ENCODE measurements around the gene CFAP74.
"Not testable (repeated sequence)": the region's sequence is repeated elsewhere in the genome, so short reads cannot be mapped to it uniquely, and the experiment has no call there.

CFAP74 gene

GRCh38 chr1:1943834-1944570 lies 59.6 kb downstream of the CFAP74 start:
- no peak overlapping the region for H3K27ac Mint-ChIP-seq
- no peaks in the 10 kb centered on the region for H3K9me3 Mint-ChIP-seq
- H3K36me3 Mint-ChIP-seq = no peaks in the 10 kb centered on the region
- ATAC-seq (peak; percentile 77), DNase-seq (ENCODE audit: low spot score in 2 of 2) (peak; percentile 38 to 77)
- H3K4me3 Mint-ChIP-seq = peak overlapping the region; percentile 13
- peaks cover 8% of the 10 kb centered on the region for H3K4me1 Mint-ChIP-seq

GRCh38 chr1:1942753-1943656 lies 60.6 kb downstream of the CFAP74 start:
- no peak overlapping the region for H3K27ac Mint-ChIP-seq

GRCh38 chr1:1941868-1942752 lies 61.5 kb downstream of the CFAP74 start:
- peaks cover 8% of the 10 kb centered on the region for H3K4me1 Mint-ChIP-seq
- no peaks in the 10 kb centered on the region for H3K9me3 Mint-ChIP-seq
- H3K36me3 Mint-ChIP-seq = no peaks in the 10 kb centered on the region
- H3K27ac Mint-ChIP-seq = no peak overlapping the region
- DNase-seq (ENCODE audit: low spot score in 2 of 2) (no peak), ATAC-seq (no peak)
- H3K4me3 Mint-ChIP-seq = no peak overlapping the region

More at GRCh38 chr1:1942753-1943656, 60.6 kb downstream of the CFAP74 start:
- peaks cover 8% of the 10 kb centered on the region for H3K4me1 Mint-ChIP-seq
- no peaks in the 10 kb centered on the region for H3K36me3 Mint-ChIP-seq
- no peak overlapping the region for H3K4me3 Mint-ChIP-seq
- H3K9me3 Mint-ChIP-seq = no peaks in the 10 kb centered on the region
- no peak for ATAC-seq
- DNase-seq (ENCODE audit: low spot score in 2 of 2) = no peak

GRCh38 chr1:1941211-1941841 lies 62.3 kb downstream of the CFAP74 start:
- ATAC-seq = no peak
- Mint-ChIP-seq H3K4me3 (no peak overlapping the region), H3K9me3 (no peaks in the 10 kb centered on the region), H3K36me3 (no peaks in the 10 kb centered on the region), H3K27ac (no peak overlapping the region), H3K4me1 (peaks cover 8% of the 10 kb centered on the region)
- no peak for DNase-seq (ENCODE audit: low spot score in 2 of 2)

GRCh38 chr1:1940123-1940425 lies 63.5 kb downstream of the CFAP74 start:
- Mint-ChIP-seq H3K27ac (no peak overlapping the region), H3K4me3 (no peak overlapping the region), H3K9me3 (no peaks in the 10 kb centered on the region), H3K36me3 (no peaks in the 10 kb centered on the region), H3K4me1 (peaks cover 8% of the 10 kb centered on the region)
- ATAC-seq (no peak), DNase-seq (ENCODE audit: low spot score in 2 of 2) (no peak)

GRCh38 chr1:1939296-1940122 lies 64.1 kb downstream of the CFAP74 start:
- H3K4me1 Mint-ChIP-seq = peaks cover 14% of the 10 kb centered on the region
- H3K27ac Mint-ChIP-seq = no peak overlapping the region
- no peaks in the 10 kb centered on the region for H3K36me3 Mint-ChIP-seq
- ATAC-seq (no peak), DNase-seq (ENCODE audit: low spot score in 2 of 2) (no peak)
- no peaks in the 10 kb centered on the region for H3K9me3 Mint-ChIP-seq
- no peak overlapping the region for H3K4me3 Mint-ChIP-seq

GRCh38 chr1:1938613-1939295 lies 64.8 kb downstream of the CFAP74 start:
- Mint-ChIP-seq H3K36me3 (no peaks in the 10 kb centered on the region), H3K27ac (no peak overlapping the region), H3K4me3 (no peak overlapping the region), H3K4me1 (peaks cover 9% of the 10 kb centered on the region), H3K9me3 (peaks cover 3% of the 10 kb centered on the region)
- DNase-seq (ENCODE audit: low spot score in 2 of 2) (no peak), ATAC-seq (no peak)

GRCh38 chr1:1938276-1938573 lies 65.4 kb downstream of the CFAP74 start:
- no peak for DNase-seq (ENCODE audit: low spot score in 2 of 2)
- H3K4me1 Mint-ChIP-seq = peaks cover 7% of the 10 kb centered on the region
- H3K4me3 Mint-ChIP-seq = no peak overlapping the region
- H3K27ac Mint-ChIP-seq = no peak overlapping the region
- H3K9me3 Mint-ChIP-seq = peaks cover 3% of the 10 kb centered on the region
- no peak for ATAC-seq
- no peaks in the 10 kb centered on the region for H3K36me3 Mint-ChIP-seq

GRCh38 chr1:1937549-1938275 lies 65.9 kb downstream of the CFAP74 start:
- DNase-seq (ENCODE audit: low spot score in 2 of 2) (no peak), ATAC-seq (no peak)
- Mint-ChIP-seq H3K27ac (no peak overlapping the region), H3K4me1 (peaks cover 7% of the 10 kb centered on the region), H3K36me3 (no peaks in the 10 kb centered on the region), H3K9me3 (peaks cover 3% of the 10 kb centered on the region), H3K4me3 (no peak overlapping the region)

- ATAC-seq = no peak
- Mint-ChIP-seq H3K4me3 (no peak overlapping the region), H3K9me3 (peaks cover 3% of the 10 kb centered on the region), H3K27ac (no peak overlapping the region), H3K36me3 (no peaks in the 10 kb centered on the region), H3K4me1 (peaks cover 7% of the 10 kb centered on the region)
- no peak for DNase-seq (ENCODE audit: low spot score in 2 of 2)
Measured at GRCh38 chr1:1937061-1937460, 66.5 kb downstream of the CFAP74 start.

GRCh38 chr1:1934848-1935247 lies 68.7 kb downstream of the CFAP74 start:
- ATAC-seq; H3K4me3 Mint-ChIP-seq; H3K36me3 Mint-ChIP-seq; H3K4me1 Mint-ChIP-seq; H3K9me3 Mint-ChIP-seq; DNase-seq (ENCODE audit: low spot score in 2 of 2): not testable (repeated sequence)
- H3K27ac Mint-ChIP-seq = peak overlapping the region; percentile 9

- peaks cover 5% of the 10 kb centered on the region for H3K4me1 Mint-ChIP-seq
- H3K4me3 Mint-ChIP-seq = no peak overlapping the region
- ATAC-seq (no peak), DNase-seq (ENCODE audit: low spot score in 2 of 2) (no peak)
- H3K27ac Mint-ChIP-seq = no peak overlapping the region
- H3K36me3 Mint-ChIP-seq = no peaks in the 10 kb centered on the region
- peaks cover 3% of the 10 kb centered on the region for H3K9me3 Mint-ChIP-seq
Measured at GRCh38 chr1:1929639-1930545, 73.7 kb downstream of the CFAP74 start.

All from stimulated activated effector memory CD8-positive, alpha-beta T cell treated with anti-CD3 and anti-CD28 coated beads, Interleukin-12 subunit alpha, Interleukin-12 subunit beta, amount 100 ng/mL, for 72 hours (primary cell).